ENCODE data around the gene EGLN3.

- TF ChIP-seq CTCF (IDR thresholded peaks at IDR 0.05) (no peak), POLR2A (IDR thresholded peaks at IDR 0.05) (no peak)
Observed at GRCh38 chr14:33972583-33973081, 21.8 kb upstream of the EGLN3 start.
